Cardiac fibroblast (primary cell): ENCODE results near the gene TENT4B.

ENCODE experiments used
- DNase-seq, 2 donors: peaks; one replicate each; pipeline versions ENCODE4 v3.0.0 to v3.0.0-alpha.2; 2010; ENCODE audit warnings: low read depth in 2 of 2
- H3K4me3 ChIP-seq, 2 donors: replicated peaks in 1 of 2; 1 replicate in 1 of 2; 2 replicates in 1 of 2; pipeline ENCODE4 v1.5.1; 2011; ENCODE audit warnings: low read depth in 2 of 2, low read length in 2 of 2, mild to moderate bottlenecking in 2 of 2, moderate library complexity in 1 of 2
- CTCF ChIP-seq: IDR thresholded peaks from one replicate; pipeline ENCODE4 v1.5.1; 2011; ENCODE audit warnings: low read depth, mild to moderate bottlenecking, low read length, inconsistent platforms

Gene TENT4B

GRCh38 chr16:50192386-50193050 lies 39.4 kb downstream of the TENT4B start:
- DNase-seq = no peak
- no peak for TF ChIP-seq CTCF
- H3K4me3 ChIP-seq = no peak overlapping the region

GRCh38 chr16:50193594-50193993 lies 40.5 kb downstream of the TENT4B start:
- no peak for TF ChIP-seq CTCF
- peak in 1 of 2 donors; percentile 38 for DNase-seq

GRCh38 chr16:50195276-50195675 lies 42.2 kb downstream of the TENT4B start:
- no peak for TF ChIP-seq CTCF
- peak; percentile 35 to 53 for DNase-seq
- no peak overlapping the region for H3K4me3 ChIP-seq

More at GRCh38 chr16:50193594-50193993, 40.5 kb downstream of the TENT4B start:
- no peak overlapping the region for H3K4me3 ChIP-seq

GRCh38 chr16:50195756-50196155 lies 42.6 kb downstream of the TENT4B start:
- TF ChIP-seq CTCF = no peak
- DNase-seq = peak in 1 of 2 donors; percentile 10
- no peak overlapping the region for H3K4me3 ChIP-seq

GRCh38 chr16:50197582-50197981 lies 44.5 kb downstream of the TENT4B start:
- TF ChIP-seq CTCF = no peak
- no peak for DNase-seq
- H3K4me3 ChIP-seq = no peak overlapping the region

GRCh38 chr16:50198802-50199403 lies 45.8 kb downstream of the TENT4B start:
- DNase-seq = no peak
- TF ChIP-seq CTCF = no peak
- no peak overlapping the region for H3K4me3 ChIP-seq
